ENCODE measurements around the gene MARCHF4.

Gene MARCHF4

DNA sequence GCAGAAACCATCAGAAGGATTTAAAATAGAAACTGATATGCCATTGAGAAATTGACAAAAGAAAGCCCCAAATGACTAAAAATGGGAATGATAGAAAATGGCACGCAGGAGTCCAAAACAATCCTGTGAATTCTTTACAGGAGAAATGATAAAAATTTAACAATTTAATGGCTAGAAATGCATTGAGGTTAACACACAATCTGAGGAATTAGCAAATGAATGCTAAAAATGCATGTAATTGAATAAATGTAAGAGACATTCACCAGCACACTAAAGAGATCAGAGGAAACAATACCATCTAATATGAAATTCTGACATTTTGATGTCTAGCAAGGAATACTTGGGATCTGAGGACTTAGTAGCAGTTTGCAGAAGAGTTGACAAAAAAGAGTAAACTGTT is 37.0 kb downstream of the MARCHF4 start:
- ChIA-PET CTCF (no interaction called here), POLR2A (no interaction called here)

DNA sequence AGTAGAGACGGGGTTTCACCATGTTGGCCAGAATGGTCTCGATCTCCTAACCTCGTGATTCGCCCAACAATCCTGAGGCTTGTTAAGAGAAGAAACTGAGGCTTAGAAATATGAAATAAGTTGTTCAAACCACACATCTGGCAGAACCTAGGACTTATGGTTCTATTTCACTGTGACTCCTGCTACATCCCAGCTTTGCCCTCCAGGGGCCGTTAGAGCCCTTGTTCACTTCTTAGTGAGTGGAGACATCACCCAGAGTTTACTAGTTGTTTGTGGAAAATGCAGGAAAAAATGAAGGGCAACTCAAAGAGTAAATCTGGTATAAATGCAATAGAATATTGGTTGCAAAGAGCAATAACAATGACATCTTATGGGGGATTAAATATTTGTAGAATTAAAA is 43.9 kb downstream of the MARCHF4 start:
- no peaks in the 10 kb centered on the region for H3K4me1 ChIP-seq (ENCODE audit: control insufficient read depth, insufficient read depth, low read length)
- H3K9me3 ChIP-seq (ENCODE audit: control insufficient read depth, insufficient read depth, low read depth, low read length): no peaks in the 10 kb centered on the region
- no peak overlapping the region for H3K4me3 ChIP-seq (ENCODE audit: low read depth, low read length)
- ChIA-PET CTCF (interaction anchor here (0.8 to 1.8 kb wide), 3 partner anchors 44 to 76 kb away, joined by 3 to 4 read pairs (median 3); no protein-coding TSS in a partner anchor), POLR2A (no interaction called here)
- no peak overlapping the region for H3K27ac ChIP-seq (ENCODE audit: extremely low read depth, low read depth, low read length)
- H3K36me3 ChIP-seq (ENCODE audit: control insufficient read depth in 2 of 2, insufficient read depth in 1 of 2, low read length in 2 of 2): no peaks in the 10 kb centered on the region
- no peak for TF ChIP-seq MEIS1 (CRISPR knock-in tag; IDR thresholded peaks at IDR 0.05; ENCODE audit: borderline replicate concordance)
- TF ChIP-seq, protein P1, sequence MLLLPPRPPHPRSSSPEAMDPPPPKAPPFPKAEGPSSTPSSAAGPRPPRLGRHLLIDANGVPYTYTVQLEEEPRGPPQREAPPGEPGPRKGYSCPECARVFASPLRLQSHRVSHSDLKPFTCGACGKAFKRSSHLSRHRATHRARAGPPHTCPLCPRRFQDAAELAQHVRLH (tag by site-specific recombination; IDR thresholded peaks at IDR 0.05): no peak
- TF ChIP-seq, protein P2, sequence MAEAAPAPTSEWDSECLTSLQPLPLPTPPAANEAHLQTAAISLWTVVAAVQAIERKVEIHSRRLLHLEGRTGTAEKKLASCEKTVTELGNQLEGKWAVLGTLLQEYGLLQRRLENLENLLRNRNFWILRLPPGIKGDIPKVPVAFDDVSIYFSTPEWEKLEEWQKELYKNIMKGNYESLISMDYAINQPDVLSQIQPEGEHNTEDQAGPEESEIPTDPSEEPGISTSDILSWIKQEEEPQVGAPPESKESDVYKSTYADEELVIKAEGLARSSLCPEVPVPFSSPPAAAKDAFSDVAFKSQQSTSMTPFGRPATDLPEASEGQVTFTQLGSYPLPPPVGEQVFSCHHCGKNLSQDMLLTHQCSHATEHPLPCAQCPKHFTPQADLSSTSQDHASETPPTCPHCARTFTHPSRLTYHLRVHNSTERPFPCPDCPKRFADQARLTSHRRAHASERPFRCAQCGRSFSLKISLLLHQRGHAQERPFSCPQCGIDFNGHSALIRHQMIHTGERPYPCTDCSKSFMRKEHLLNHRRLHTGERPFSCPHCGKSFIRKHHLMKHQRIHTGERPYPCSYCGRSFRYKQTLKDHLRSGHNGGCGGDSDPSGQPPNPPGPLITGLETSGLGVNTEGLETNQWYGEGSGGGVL (tag by site-specific recombination; IDR thresholded peaks at IDR 0.05): no peak
- TF ChIP-seq ZBTB17 (tag by site-specific recombination; IDR thresholded peaks at IDR 0.05): no peak
- TF ChIP-seq ZNF169 (tag by site-specific recombination; IDR thresholded peaks at IDR 0.05): no peak
- no peak for TF ChIP-seq OVOL3 (tag by site-specific recombination; IDR thresholded peaks at IDR 0.05)
- no peak for TF ChIP-seq ZNF623 (tag by site-specific recombination; IDR thresholded peaks at IDR 0.05)
- TF ChIP-seq YY1 (tag by site-specific recombination; IDR thresholded peaks at IDR 0.05): no peak
- TF ChIP-seq HOXD13 (CRISPR knock-in tag; IDR thresholded peaks at IDR 0.05; ENCODE audit: borderline replicate concordance): no peak
- TF ChIP-seq ZSCAN16 (tag by site-specific recombination; IDR thresholded peaks at IDR 0.05): no peak
- TF ChIP-seq ZNF473 (tag by site-specific recombination; IDR thresholded peaks at IDR 0.05): no peak
- TF ChIP-seq ZFHX2 (tag by site-specific recombination; conservative IDR thresholded peaks at IDR 0.05): no peak
- no peak for TF ChIP-seq TRIM28 (IDR thresholded peaks at IDR 0.05; ENCODE audit: borderline replicate concordance, low read length)
- TF ChIP-seq, protein P3, sequence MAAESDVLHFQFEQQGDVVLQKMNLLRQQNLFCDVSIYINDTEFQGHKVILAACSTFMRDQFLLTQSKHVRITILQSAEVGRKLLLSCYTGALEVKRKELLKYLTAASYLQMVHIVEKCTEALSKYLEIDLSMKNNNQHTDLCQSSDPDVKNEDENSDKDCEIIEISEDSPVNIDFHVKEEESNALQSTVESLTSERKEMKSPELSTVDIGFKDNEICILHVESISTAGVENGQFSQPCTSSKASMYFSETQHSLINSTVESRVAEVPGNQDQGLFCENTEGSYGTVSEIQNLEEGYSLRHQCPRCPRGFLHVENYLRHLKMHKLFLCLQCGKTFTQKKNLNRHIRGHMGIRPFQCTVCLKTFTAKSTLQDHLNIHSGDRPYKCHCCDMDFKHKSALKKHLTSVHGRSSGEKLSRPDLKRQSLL (tag by site-specific recombination; IDR thresholded peaks at IDR 0.05): no peak
- TF ChIP-seq ZNF248 (tag by site-specific recombination; IDR thresholded peaks at IDR 0.05): no peak
- no peak for TF ChIP-seq ZNF16 (tag by site-specific recombination; IDR thresholded peaks at IDR 0.05; ENCODE audit: low read depth)
- TF ChIP-seq, protein P4, sequence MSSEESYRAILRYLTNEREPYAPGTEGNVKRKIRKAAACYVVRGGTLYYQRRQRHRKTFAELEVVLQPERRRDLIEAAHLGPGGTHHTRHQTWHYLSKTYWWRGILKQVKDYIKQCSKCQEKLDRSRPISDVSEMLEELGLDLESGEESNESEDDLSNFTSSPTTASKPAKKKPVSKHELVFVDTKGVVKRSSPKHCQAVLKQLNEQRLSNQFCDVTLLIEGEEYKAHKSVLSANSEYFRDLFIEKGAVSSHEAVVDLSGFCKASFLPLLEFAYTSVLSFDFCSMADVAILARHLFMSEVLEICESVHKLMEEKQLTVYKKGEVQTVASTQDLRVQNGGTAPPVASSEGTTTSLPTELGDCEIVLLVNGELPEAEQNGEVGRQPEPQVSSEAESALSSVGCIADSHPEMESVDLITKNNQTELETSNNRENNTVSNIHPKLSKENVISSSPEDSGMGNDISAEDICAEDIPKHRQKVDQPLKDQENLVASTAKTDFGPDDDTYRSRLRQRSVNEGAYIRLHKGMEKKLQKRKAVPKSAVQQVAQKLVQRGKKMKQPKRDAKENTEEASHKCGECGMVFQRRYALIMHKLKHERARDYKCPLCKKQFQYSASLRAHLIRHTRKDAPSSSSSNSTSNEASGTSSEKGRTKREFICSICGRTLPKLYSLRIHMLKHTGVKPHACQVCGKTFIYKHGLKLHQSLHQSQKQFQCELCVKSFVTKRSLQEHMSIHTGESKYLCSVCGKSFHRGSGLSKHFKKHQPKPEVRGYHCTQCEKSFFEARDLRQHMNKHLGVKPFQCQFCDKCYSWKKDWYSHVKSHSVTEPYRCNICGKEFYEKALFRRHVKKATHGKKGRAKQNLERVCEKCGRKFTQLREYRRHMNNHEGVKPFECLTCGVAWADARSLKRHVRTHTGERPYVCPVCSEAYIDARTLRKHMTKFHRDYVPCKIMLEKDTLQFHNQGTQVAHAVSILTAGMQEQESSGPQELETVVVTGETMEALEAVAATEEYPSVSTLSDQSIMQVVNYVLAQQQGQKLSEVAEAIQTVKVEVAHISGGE (tag by site-specific recombination; conservative IDR thresholded peaks at IDR 0.05; ENCODE audit: low read depth): no peak
- TF ChIP-seq, protein P5, sequence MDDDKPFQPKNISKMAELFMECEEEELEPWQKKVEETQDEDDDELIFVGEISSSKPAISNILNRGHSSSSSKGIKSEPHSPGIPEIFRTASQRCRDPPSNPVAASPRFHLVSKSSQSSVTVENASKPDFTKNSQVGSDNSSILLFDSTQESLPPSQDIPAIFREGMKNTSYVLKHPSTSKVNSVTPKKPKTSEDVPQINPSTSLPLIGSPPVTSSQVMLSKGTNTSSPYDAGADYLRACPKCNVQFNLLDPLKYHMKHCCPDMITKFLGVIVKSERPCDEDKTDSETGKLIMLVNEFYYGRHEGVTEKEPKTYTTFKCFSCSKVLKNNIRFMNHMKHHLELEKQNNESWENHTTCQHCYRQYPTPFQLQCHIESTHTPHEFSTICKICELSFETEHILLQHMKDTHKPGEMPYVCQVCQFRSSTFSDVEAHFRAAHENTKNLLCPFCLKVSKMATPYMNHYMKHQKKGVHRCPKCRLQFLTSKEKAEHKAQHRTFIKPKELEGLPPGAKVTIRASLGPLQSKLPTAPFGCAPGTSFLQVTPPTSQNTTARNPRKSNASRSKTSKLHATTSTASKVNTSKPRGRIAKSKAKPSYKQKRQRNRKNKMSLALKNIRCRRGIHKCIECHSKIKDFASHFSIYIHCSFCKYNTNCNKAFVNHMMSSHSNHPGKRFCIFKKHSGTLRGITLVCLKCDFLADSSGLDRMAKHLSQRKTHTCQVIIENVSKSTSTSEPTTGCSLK (tag by site-specific recombination; IDR thresholded peaks at IDR 0.05): no peak

More for the DNA sequence above, 37.0 kb downstream of the MARCHF4 start:
- no peaks in the 10 kb centered on the region for H3K36me3 ChIP-seq (ENCODE audit: control insufficient read depth in 2 of 2, insufficient read depth in 1 of 2, low read length in 2 of 2)
- TF ChIP-seq ZNF132 (tag by site-specific recombination; IDR thresholded peaks at IDR 0.05; ENCODE audit: borderline replicate concordance) (no peak), TCF7L2 (IDR thresholded peaks at IDR 0.05; ENCODE audit: borderline replicate concordance, low read depth, low read length) (no peak), ZNF292 (tag by site-specific recombination; IDR thresholded peaks at IDR 0.05; ENCODE audit: borderline replicate concordance, low read depth) (no peak)
- TF ChIP-seq, protein P6, sequence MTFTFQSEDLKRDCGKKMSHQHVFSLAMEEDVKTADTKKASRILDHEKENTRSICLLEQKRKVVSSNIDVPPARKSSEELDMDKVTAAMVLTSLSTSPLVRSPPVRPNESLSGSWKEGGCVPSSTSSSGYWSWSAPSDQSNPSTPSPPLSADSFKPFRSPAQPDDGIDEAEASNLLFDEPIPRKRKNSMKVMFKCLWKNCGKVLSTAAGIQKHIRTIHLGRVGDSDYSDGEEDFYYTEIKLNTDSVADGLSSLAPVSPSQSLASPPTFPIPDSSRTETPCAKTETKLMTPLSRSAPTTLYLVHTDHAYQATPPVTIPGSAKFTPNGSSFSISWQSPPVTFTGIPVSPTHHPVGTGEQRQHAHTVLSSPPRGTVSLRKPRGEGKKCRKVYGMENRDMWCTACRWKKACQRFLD (tag by site-specific recombination; IDR thresholded peaks at IDR 0.05): no peak
- no peak overlapping the region for H3K27ac ChIP-seq (ENCODE audit: extremely low read depth, low read depth, low read length)
- H3K4me3 ChIP-seq (ENCODE audit: low read depth, low read length): no peak overlapping the region
- no peaks in the 10 kb centered on the region; the same call in 1 of the 2 replicates for H3K4me1 ChIP-seq (ENCODE audit: control insufficient read depth, insufficient read depth, low read length)
- H3K9me3 ChIP-seq (ENCODE audit: control insufficient read depth, insufficient read depth, low read depth, low read length): no peaks in the 10 kb centered on the region
